IMR-90 (cell line): Measurements from ENCODE around the gene UBR1. TPM values are rescaled to one million over a fixed set of nuclear protein-coding genes. Genes with fewer than 3 reads are reported as not detected.

Source experiments
- ATAC-seq: fragments of 200-7000 bp; cut with Tn5 transposase; 2 replicates; pipeline ENCODE4 v1.9.1; 2020; ENCODE audit warnings: low read depth, mild to moderate bottlenecking, moderate library complexity
- Bru-seq: library from RNA; stranded (reverse); fragments of 400-500 nt; gene quantifications from one replicate; lab custom pipeline; 2021; lab: Mats Ljungman, UMichigan
- BruChase-seq, 2 experiments: library from RNA; stranded (reverse); fragments of 400-500 nt; gene quantifications; one replicate each; lab custom pipeline; 2021; lab: Mats Ljungman, UMichigan
- BruUV-seq: library from RNA; stranded (reverse); fragments of 400-500 nt; replicated peaks from 2 replicates; lab custom pipeline; 2021; lab: Mats Ljungman, UMichigan
- CTCF ChIA-PET: fragments of 300-600 bp; formaldehyde crosslinking; extraction: SDS; loops from one replicate; lab custom pipeline; 2021; ENCODE audit warnings: antibody characterized with exemption; lab: Yijun Ruan, JAX
- POLR2A ChIA-PET: fragments of 300-600 bp; sonication (Branson Sonifier 250); formaldehyde crosslinking; loops from one replicate; lab custom pipeline; 2022; ENCODE audit warnings: antibody characterized with exemption; ENCODE audit not compliant: unreplicated experiment; lab: Charles Lee
- DNase-seq: peaks from one replicate; pipeline ENCODE4 v3.0.0; 2013
- H2AFZ ChIP-seq: replicated peaks from 2 replicates; pipeline ENCODE3; 2013; ENCODE audit warnings: low read length, mild to moderate bottlenecking; ENCODE audit not compliant: poor library complexity
- H2AK5ac ChIP-seq: 2 replicates; pipeline ENCODE4 v1.6.1; 2013; ENCODE audit warnings: low read depth, low read length, inconsistent platforms
- H2AK9ac ChIP-seq: replicated peaks from 2 replicates; pipeline ENCODE3; 2013; ENCODE audit warnings: mild to moderate bottlenecking, low read depth, low read length, moderate library complexity; ENCODE audit not compliant: poor library complexity
- H2BK120ac ChIP-seq: 2 replicates; pipeline ENCODE4 v1.6.1; 2013; ENCODE audit warnings: low read depth, low read length, inconsistent platforms
- H2BK15ac ChIP-seq: 3 replicates; pipeline ENCODE4 v1.6.1; 2013; ENCODE audit warnings: low read depth, low read length, inconsistent platforms
- H2BK20ac ChIP-seq: 2 replicates; pipeline ENCODE4 v1.6.1; 2013; ENCODE audit warnings: low read depth, mild to moderate bottlenecking, inconsistent platforms, low read length, moderate library complexity
- H2BK5ac ChIP-seq: 2 replicates; pipeline ENCODE4 v1.6.1; 2013; ENCODE audit warnings: mild to moderate bottlenecking, low read depth, low read length, inconsistent platforms; ENCODE audit not compliant: poor library complexity, severe bottlenecking
- H3K14ac ChIP-seq: replicated peaks from 2 replicates; pipeline ENCODE4 v1.6.1; 2013; ENCODE audit warnings: low read depth, low read length, inconsistent platforms
- H3K18ac ChIP-seq: 2 replicates; pipeline ENCODE4 v1.6.1; 2013; ENCODE audit warnings: low read depth, low read length, control low read depth
- H3K23ac ChIP-seq: 2 replicates; pipeline ENCODE4 v1.6.1; 2013; ENCODE audit warnings: low read depth, low read length, inconsistent platforms
- H3K27ac ChIP-seq: 2 replicates; pipeline ENCODE4 v1.5.1; 2013; ENCODE audit warnings: mild to moderate bottlenecking, control low read depth, low read length; ENCODE audit not compliant: insufficient read depth
- H3K27me3 ChIP-seq: 2 replicates; pipeline ENCODE4 v1.6.1; 2013; ENCODE audit warnings: low read length; ENCODE audit not compliant: control insufficient read depth, insufficient read depth
- H3K36me3 ChIP-seq: 2 replicates; pipeline ENCODE4 v1.6.1; 2013; ENCODE audit warnings: low read length, mixed read lengths; ENCODE audit not compliant: control insufficient read depth, insufficient read depth
- H3K4ac ChIP-seq: 2 replicates; pipeline ENCODE4 v1.6.1; 2013; ENCODE audit warnings: low read depth, low read length, inconsistent platforms
- H3K4me1 ChIP-seq: 2 replicates; pipeline ENCODE4 v1.6.1; 2013; ENCODE audit warnings: low read length, mixed read lengths; ENCODE audit not compliant: control insufficient read depth, insufficient read depth
- H3K4me2 ChIP-seq: 2 replicates; pipeline ENCODE4 v1.6.1; 2013; ENCODE audit warnings: low read depth, mild to moderate bottlenecking, control low read depth, low read length, moderate library complexity
- H3K4me3 ChIP-seq: 2 replicates; pipeline ENCODE4 v1.5.1; 2013; ENCODE audit warnings: low read depth, mild to moderate bottlenecking, control low read depth, low read length, moderate library complexity; ENCODE audit not compliant: insufficient read depth
- H3K56ac ChIP-seq: 2 replicates; pipeline ENCODE4 v1.6.1; 2013; ENCODE audit warnings: low read length, inconsistent platforms; ENCODE audit not compliant: insufficient read depth; ENCODE audit errors: extremely low read depth
- H3K79me1 ChIP-seq, 2 experiments: 2 replicates each; pipeline ENCODE4 v1.6.1; 2013; ENCODE audit warnings: low read length in 2 of 2, inconsistent platforms in 1 of 2, low read depth in 1 of 2
- H3K9ac ChIP-seq: 2 replicates; pipeline ENCODE4 v1.6.1; 2013; ENCODE audit warnings: low read depth, low read length, control low read depth
- H3K9me1 ChIP-seq: 2 replicates; pipeline ENCODE4 v1.6.1; 2013; ENCODE audit warnings: low read length, inconsistent platforms; ENCODE audit not compliant: insufficient read depth
- H3K9me3 ChIP-seq: 2 replicates; pipeline ENCODE4 v1.6.1; 2013; ENCODE audit warnings: low read length; ENCODE audit not compliant: control insufficient read depth, insufficient read depth
- H4K20me1 ChIP-seq: 2 replicates; pipeline ENCODE4 v1.6.1; 2013; ENCODE audit warnings: low read length, inconsistent platforms; ENCODE audit not compliant: insufficient read depth
- H4K5ac ChIP-seq: 2 replicates; pipeline ENCODE4 v1.6.1; 2013; ENCODE audit warnings: mild to moderate bottlenecking, low read depth, low read length, control low read depth
- H4K8ac ChIP-seq, 2 experiments: 2 replicates each; pipeline ENCODE4 v1.6.1; 2013; ENCODE audit warnings: low read depth in 2 of 2, low read length in 2 of 2, control low read depth in 1 of 2, inconsistent platforms in 1 of 2
- H4K91ac ChIP-seq: 2 replicates; pipeline ENCODE4 v1.6.1; 2013; ENCODE audit warnings: low read depth, low read length, inconsistent platforms; ENCODE audit not compliant: insufficient read depth
- FOS ChIP-seq: fragments of 150-350 bp; IDR thresholded peaks from 2 replicates; pipeline ENCODE4 v1.6.1; 2016; ENCODE audit warnings: low read depth, low read length
- MAFK ChIP-seq: IDR thresholded peaks from 2 replicates; pipeline ENCODE4 v1.6.1; 2012; ENCODE audit warnings: low read depth, low read length, improper control_type of control experiment
- MAZ ChIP-seq: IDR thresholded peaks from 2 replicates; pipeline ENCODE4 v1.6.1; 2012; ENCODE audit warnings: low read depth, mild to moderate bottlenecking, low read length, improper control_type of control experiment, moderate library complexity, borderline replicate concordance
- NFE2L2 ChIP-seq: fragments of 150-350 bp; IDR thresholded peaks from 2 replicates; pipeline ENCODE4 v1.6.1; 2016; ENCODE audit warnings: low read depth, mild to moderate bottlenecking, low read length
- POLR2A ChIP-seq: IDR thresholded peaks from 2 replicates; pipeline ENCODE4 v1.6.1; 2012; ENCODE audit warnings: mild to moderate bottlenecking, low read depth, low read length
- RAD21 ChIP-seq: IDR thresholded peaks from 2 replicates; pipeline ENCODE4 v1.6.1; 2012; ENCODE audit warnings: low read length, improper control_type of control experiment
- RCOR1 ChIP-seq: IDR thresholded peaks from 2 replicates; pipeline ENCODE4 v1.6.1; 2012; ENCODE audit warnings: mild to moderate bottlenecking, low read length, improper control_type of control experiment; ENCODE audit not compliant: insufficient replicate concordance
- RFX5 ChIP-seq: IDR thresholded peaks from 2 replicates; pipeline ENCODE4 v1.8.0; 2012; ENCODE audit warnings: low read depth, mild to moderate bottlenecking, low read length, moderate library complexity
- SMC3 ChIP-seq: fragments of 150-350 bp; IDR thresholded peaks from 2 replicates; pipeline ENCODE4 v1.6.1; 2016; ENCODE audit warnings: low read depth, mild to moderate bottlenecking, antibody characterized with exemption, low read length, moderate library complexity
- WGBS, 2 experiments: methylation state at CpG; one replicate each; pipeline versions ENCODE4 v1.1.5 to v1.1.7; 2013; ENCODE audit warnings: missing lambda C conversion rate in 2 of 2; ENCODE audit not compliant: insufficient read length in 1 of 2; ENCODE audit errors: extremely low coverage in 2 of 2; 5-methylcytosine and 5-hydroxymethylcytosine counted together
- dilution Hi-C: fragments of 300-500 bp; cut with HindIII; formaldehyde crosslinking; loops from one replicate; pipeline ENCODE4 v1.14.3; 2018; ENCODE audit warnings: low sequenced_read_pairs; ENCODE audit not compliant: unreplicated experiment
- in situ Hi-C: fragments of 300-500 bp; cut with MboI; formaldehyde crosslinking; loops from 3 replicates; pipeline ENCODE4 v1.14.3; 2019; ENCODE audit warnings: low sequenced_read_pairs, inconsistent platforms, mixed read lengths
- intact Hi-C: fragments of 100-400 bp; cut with micrococcal nuclease; formaldehyde crosslinking; loops from 2 replicates; pipeline ENCODE4 v1.10.0; 2022
- long read RNA-seq: library from polyadenylated mRNA; unstranded; transcript quantifications from one replicate; pipeline ENCODE4 v2.0.0, GENCODE V29; 2021; ENCODE audit not compliant: unreplicated experiment
- polyA plus RNA-seq, 3 experiments: library from polyadenylated mRNA; depleted of rRNA; stranded (reverse); fragments of >200 nt; gene quantifications; 2 replicates each; pipeline ENCODE4 v1.2.3, GENCODE V29; 2012; ENCODE audit warnings: low replicate concordance in 1 of 3
- total RNA-seq: library from RNA; depleted of rRNA; stranded (reverse); fragments of >200 nt; gene quantifications from 2 replicates; pipeline ENCODE4 v1.2.3, GENCODE V29; 2012; rRNA removed
- TF ChIP-seq, protein P1 (sequence below): fragments of 150-350 bp; IDR thresholded peaks from 2 replicates; pipeline ENCODE4 v1.6.1; 2017; ENCODE audit warnings: mild to moderate bottlenecking, antibody characterized with exemption, low read length, low read depth
- TF ChIP-seq, protein P2 (sequence below): conservative IDR thresholded peaks from 2 replicates; pipeline ENCODE4 v1.5.1; 2012; ENCODE audit warnings: mild to moderate bottlenecking, low read depth, low read length, improper control_type of control experiment
- TF ChIP-seq, protein P3 (sequence below): fragments of 150-350 bp; IDR thresholded peaks from 2 replicates; pipeline ENCODE4 v1.6.1; 2016; ENCODE audit warnings: low read depth, mild to moderate bottlenecking, low read length, moderate library complexity, borderline replicate concordance

The UBR1 gene
- total RNA-seq: 30.1 and 48.9 TPM in 2 replicates
- polyA plus RNA-seq (2012; rRNA removed): 5.0 and 6.5 TPM in 2 replicates
- polyA plus RNA-seq (2012; cell fraction: cytosol; rRNA removed): 1.0 and 1.1 TPM in 2 replicates
- polyA plus RNA-seq (2012; cell fraction: nucleus; rRNA removed; ENCODE audit: low replicate concordance): 1.8 and 9.8 TPM in 2 replicates
- Bru-seq, nascent RNA: percentile 86 among the genes with signal in this experiment
- BruChase-seq, experiment 1, labeled RNA remaining after a 6-hour chase: percentile 87 among the genes with signal in this experiment
- BruChase-seq, experiment 2, labeled RNA remaining after a 2-hour chase: percentile 79 among the genes with signal in this experiment
- long read RNA-seq, partial matches to known transcripts: 13 of 20 reads
- long read RNA-seq, other reads (novel, unspliced or antisense): 6 of 20 reads

DNA sequence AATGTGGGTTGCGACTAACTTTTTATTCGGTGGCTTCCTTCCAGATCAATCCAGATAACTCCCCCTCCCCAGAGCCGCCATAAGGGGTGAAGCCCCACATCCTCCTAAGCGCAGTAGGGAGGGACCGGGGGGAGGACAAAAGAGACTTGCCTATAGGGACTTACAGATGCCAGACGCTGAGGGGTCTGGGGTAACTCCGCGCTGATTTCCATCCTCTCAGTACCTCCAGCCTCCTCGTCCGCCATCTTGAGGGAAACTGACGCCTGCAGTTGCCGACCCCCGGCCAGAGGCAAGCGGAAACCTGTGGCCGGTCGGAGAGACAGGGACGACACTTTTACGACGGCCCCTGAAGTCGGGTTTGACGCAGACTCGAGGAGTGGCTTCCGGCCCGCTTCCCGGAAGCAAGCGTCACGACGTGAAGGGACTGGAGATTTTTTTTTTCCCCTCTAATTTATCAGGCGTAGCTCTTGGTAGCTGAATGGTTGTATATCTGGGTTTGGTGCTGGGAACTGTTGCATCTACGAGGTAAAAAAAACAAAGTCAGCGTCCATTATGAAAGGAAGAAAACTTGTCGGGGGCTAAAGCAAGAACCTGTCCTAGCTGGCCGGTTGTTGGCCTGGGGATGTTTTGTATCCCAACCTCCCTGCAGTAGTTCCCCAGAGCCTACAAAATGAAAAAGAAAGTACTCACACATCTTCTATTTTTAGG lies at the start of gene UBR1:
Gene UBR1 (minus strand): TSS at position 261 of the 708 bp plus-strand sequence. CDS start 16 bp downstream, at position 245.
- Histone ChIP-seq H2BK120ac (peak within 1 kb of the TSS; percentile 59), H2BK20ac (no peak within 1 kb of the TSS), H3K4me3 (peak within 1 kb of the TSS; percentile 85), H3K14ac (peak within 1 kb of the TSS; percentile 96), H3K23ac (peak within 1 kb of the TSS; percentile 96), H3K9me1 (no peaks in the 10 kb centered on the region), H3K56ac (peak within 1 kb of the TSS; percentile 84), H2BK5ac (peak within 1 kb of the TSS; percentile 82), H4K5ac (peak within 1 kb of the TSS; percentile 75), H2BK15ac (peak within 1 kb of the TSS; percentile 37; the same call in 1 of the 3 replicates), H3K4me2 (peak within 1 kb of the TSS; percentile 76), H4K20me1 (no peaks in the 10 kb centered on the region), H3K4me1 (0 out of 2 replicates have a peak, but pooled peaks cover 2% of the 10 kb centered on the region), H3K27me3 (no peaks in the 10 kb centered on the region), H2AK9ac (peak within 1 kb of the TSS; percentile 93), H3K36me3 (peaks cover 5% of the 10 kb centered on the region), H3K4ac (peak within 1 kb of the TSS; percentile 88), H4K91ac (peak within 1 kb of the TSS; percentile 81), H3K9me3 (no peaks in the 10 kb centered on the region), H2AK5ac (peak within 1 kb of the TSS; percentile 74; the same call in 1 of the 2 replicates), H3K27ac (peak within 1 kb of the TSS; percentile 78), H3K18ac (peak within 1 kb of the TSS; percentile 65), H2AFZ (peak within 1 kb of the TSS; percentile 98), H3K79me1 (peaks cover 17 to 40% of the 10 kb centered on the region in 2 experiments), H3K9ac (peak within 1 kb of the TSS; percentile 80), H4K8ac (peak within 1 kb of the TSS; percentile 84 to 98)
- BruUV-seq: no TSS peak
- dilution Hi-C loops (no loop called here), intact Hi-C loops (no loop called here), in situ Hi-C loops (no loop called here)
- 0% methylated on average over 7 of the region's 33 CpGs; no CpG with 5 or more reads in 1 of the 2 experiments for WGBS, 2 experiments
- ChIA-PET POLR2A (interaction anchor here (0.7 to 1.1 kb wide), 2 partner anchors 19 to 1441 kb away, joined by 3 to 5 read pairs; no protein-coding TSS in a partner anchor), CTCF (no interaction called here)
- peak; percentile 92 for DNase-seq
- ATAC-seq: peak; percentile 98
- TF ChIP-seq MAFK (no peak), RFX5 (no peak), FOS (no peak), POLR2A (peak; percentile 54; the same call in 1 of the 2 replicates), RAD21 (no peak), RCOR1 (no peak), MAZ (0 out of 2 replicates have a peak, but pooled peaks have one; percentile 49), SMC3 (no peak), NFE2L2 (no peak)
- TF ChIP-seq, protein P1, sequence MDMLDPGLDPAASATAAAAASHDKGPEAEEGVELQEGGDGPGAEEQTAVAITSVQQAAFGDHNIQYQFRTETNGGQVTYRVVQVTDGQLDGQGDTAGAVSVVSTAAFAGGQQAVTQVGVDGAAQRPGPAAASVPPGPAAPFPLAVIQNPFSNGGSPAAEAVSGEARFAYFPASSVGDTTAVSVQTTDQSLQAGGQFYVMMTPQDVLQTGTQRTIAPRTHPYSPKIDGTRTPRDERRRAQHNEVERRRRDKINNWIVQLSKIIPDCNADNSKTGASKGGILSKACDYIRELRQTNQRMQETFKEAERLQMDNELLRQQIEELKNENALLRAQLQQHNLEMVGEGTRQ: no peak
- TF ChIP-seq, protein P2, sequence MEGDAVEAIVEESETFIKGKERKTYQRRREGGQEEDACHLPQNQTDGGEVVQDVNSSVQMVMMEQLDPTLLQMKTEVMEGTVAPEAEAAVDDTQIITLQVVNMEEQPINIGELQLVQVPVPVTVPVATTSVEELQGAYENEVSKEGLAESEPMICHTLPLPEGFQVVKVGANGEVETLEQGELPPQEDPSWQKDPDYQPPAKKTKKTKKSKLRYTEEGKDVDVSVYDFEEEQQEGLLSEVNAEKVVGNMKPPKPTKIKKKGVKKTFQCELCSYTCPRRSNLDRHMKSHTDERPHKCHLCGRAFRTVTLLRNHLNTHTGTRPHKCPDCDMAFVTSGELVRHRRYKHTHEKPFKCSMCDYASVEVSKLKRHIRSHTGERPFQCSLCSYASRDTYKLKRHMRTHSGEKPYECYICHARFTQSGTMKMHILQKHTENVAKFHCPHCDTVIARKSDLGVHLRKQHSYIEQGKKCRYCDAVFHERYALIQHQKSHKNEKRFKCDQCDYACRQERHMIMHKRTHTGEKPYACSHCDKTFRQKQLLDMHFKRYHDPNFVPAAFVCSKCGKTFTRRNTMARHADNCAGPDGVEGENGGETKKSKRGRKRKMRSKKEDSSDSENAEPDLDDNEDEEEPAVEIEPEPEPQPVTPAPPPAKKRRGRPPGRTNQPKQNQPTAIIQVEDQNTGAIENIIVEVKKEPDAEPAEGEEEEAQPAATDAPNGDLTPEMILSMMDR: no peak
- TF ChIP-seq, protein P3, sequence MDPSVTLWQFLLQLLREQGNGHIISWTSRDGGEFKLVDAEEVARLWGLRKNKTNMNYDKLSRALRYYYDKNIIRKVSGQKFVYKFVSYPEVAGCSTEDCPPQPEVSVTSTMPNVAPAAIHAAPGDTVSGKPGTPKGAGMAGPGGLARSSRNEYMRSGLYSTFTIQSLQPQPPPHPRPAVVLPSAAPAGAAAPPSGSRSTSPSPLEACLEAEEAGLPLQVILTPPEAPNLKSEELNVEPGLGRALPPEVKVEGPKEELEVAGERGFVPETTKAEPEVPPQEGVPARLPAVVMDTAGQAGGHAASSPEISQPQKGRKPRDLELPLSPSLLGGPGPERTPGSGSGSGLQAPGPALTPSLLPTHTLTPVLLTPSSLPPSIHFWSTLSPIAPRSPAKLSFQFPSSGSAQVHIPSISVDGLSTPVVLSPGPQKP: no peak
